Activated CD4-positive, alpha-beta T cell treated with anti-CD3 and anti-CD28 coated beads for 36 hours (primary cell): Measurements from ENCODE around the gene VWA3A. TPM values are rescaled to one million over a fixed set of nuclear protein-coding genes. Genes with fewer than 3 reads are reported as not detected.

Experiments used
- ATAC-seq: fragments of 200-7000 bp; cut with Tn5 transposase; one replicate; pipeline ENCODE4 v1.10.0; 2021; ENCODE audit warnings: mild to moderate bottlenecking, moderate library complexity
- CTCF ChIA-PET: fragments of 350-600 bp; sonication (Branson Sonifier 250); formaldehyde crosslinking; loops from one replicate; lab custom pipeline; 2021; ENCODE audit warnings: antibody characterized with exemption; lab: Charles Lee
- POLR2A ChIA-PET: fragments of 350-600 bp; sonication (Branson Sonifier 250); formaldehyde crosslinking; loops from one replicate; lab custom pipeline; 2021; ENCODE audit warnings: antibody characterized with exemption, inconsistent platforms; lab: Charles Lee
- DNase-seq: peaks from one replicate; pipeline ENCODE4 v3.0.0-alpha.2; 2020
- H3K27ac Mint-ChIP-seq: one replicate; pipeline ENCODE4 v1.8.0; 2021; ENCODE audit warnings: mixed read lengths
- H3K27me3 Mint-ChIP-seq: one replicate; pipeline ENCODE4 v1.8.0; 2021; ENCODE audit warnings: mixed read lengths
- H3K36me3 Mint-ChIP-seq: one replicate; pipeline ENCODE4 v1.8.0; 2021; ENCODE audit warnings: low read depth, mixed read lengths
- H3K4me1 Mint-ChIP-seq: one replicate; pipeline ENCODE4 v1.8.0; 2021; ENCODE audit warnings: mixed read lengths
- H3K4me3 Mint-ChIP-seq: one replicate; pipeline ENCODE4 v1.8.0; 2021; ENCODE audit warnings: mild to moderate bottlenecking, moderate library complexity, mixed read lengths
- H3K9me3 Mint-ChIP-seq: one replicate; pipeline ENCODE4 v1.8.0; 2021; ENCODE audit warnings: low read depth, mixed read lengths
- intact Hi-C, 2 experiments: fragments of 100-400 bp; cut with DNase I in 1 of 2; cut with micrococcal nuclease in 1 of 2; formaldehyde crosslinking; loops; one replicate each; pipeline versions ENCODE4 v1.14.2 to v1.15.1; 2022 to 2024; cut with DNase I, micrococcal nuclease
- total RNA-seq, 2 experiments: library from RNA; stranded (reverse); gene quantifications; one replicate each; pipeline ENCODE4 v1.2.3, GENCODE V29; 2021

VWA3A gene
- total RNA-seq, 2 experiments from 2014 or later = 0.18 TPM; not detected in 1

DNA sequence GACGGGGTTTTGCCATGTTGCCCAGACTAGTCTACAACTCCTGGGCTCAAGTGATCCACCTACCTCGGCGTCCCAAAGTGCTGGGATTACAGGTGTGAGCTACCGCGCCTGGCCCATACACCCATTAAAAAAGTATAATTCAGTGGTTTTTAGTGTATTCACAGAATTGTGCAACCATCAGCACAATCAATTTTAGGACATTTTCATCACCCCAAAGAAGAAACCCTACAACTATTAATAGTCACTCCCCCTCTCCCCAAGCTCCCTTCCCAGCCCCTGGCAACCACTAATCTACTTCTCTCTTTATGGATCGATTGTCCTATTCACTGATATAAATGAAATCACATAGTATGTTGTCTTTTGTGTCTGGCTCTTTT, 109.9 kb downstream of the VWA3A start:
- ATAC-seq = no peak
- POLR2A ChIA-PET = interaction anchor here (0.7 kb wide), 1 partner anchor 10 kb away, joined by 3 read pairs; no protein-coding TSS in a partner anchor

DNA sequence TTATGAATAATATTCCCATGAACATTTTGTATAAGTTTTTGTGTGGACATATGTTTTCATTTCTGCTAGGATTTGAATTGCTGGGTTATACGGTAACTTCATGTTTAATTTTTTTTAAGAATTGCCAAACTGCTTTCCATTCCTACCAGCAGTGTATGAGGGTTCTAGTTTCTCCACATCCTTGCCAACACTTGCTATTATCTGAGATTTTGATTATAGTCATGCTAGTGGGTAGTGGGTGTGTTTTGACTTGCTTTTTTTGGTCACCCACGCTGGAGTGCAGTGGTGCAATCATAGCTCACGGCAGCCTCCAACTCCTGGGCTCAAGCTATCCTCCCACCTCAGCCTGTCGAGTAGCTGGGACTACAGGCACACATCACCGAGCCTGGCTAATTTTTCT, 110.8 kb downstream of the VWA3A start:
- H3K4me1 Mint-ChIP-seq = peaks cover 18% of the 10 kb centered on the region
- H3K36me3 Mint-ChIP-seq = peaks cover 3% of the 10 kb centered on the region
- DNase-seq (no peak), ATAC-seq (no peak)
- ChIA-PET POLR2A (no interaction called here), CTCF (interaction anchor here (0.9 to 6.2 kb wide), 3 partner anchors 8 to 95 kb away, joined by 3 to 55 read pairs (median 6); partner anchors contain the start of gene POLR3E)
- H3K4me3 Mint-ChIP-seq = no peak overlapping the region
- H3K27ac Mint-ChIP-seq = no peak overlapping the region
- no peaks in the 10 kb centered on the region for H3K9me3 Mint-ChIP-seq
- intact Hi-C loops = no loop called here
- H3K27me3 Mint-ChIP-seq = no peaks in the 10 kb centered on the region

More for the DNA sequence above, 109.9 kb downstream of the VWA3A start:
- Mint-ChIP-seq H3K9me3 (no peaks in the 10 kb centered on the region), H3K27me3 (no peaks in the 10 kb centered on the region), H3K27ac (no peak overlapping the region), H3K4me1 (peaks cover 11% of the 10 kb centered on the region), H3K4me3 (no peak overlapping the region), H3K36me3 (no peaks in the 10 kb centered on the region)
- no peak for DNase-seq
- intact Hi-C loops = no loop called here
- CTCF ChIA-PET = interaction anchor here (0.6 kb wide), 1 partner anchor 11 kb away, joined by 4 read pairs; no protein-coding TSS in a partner anchor

DNA sequence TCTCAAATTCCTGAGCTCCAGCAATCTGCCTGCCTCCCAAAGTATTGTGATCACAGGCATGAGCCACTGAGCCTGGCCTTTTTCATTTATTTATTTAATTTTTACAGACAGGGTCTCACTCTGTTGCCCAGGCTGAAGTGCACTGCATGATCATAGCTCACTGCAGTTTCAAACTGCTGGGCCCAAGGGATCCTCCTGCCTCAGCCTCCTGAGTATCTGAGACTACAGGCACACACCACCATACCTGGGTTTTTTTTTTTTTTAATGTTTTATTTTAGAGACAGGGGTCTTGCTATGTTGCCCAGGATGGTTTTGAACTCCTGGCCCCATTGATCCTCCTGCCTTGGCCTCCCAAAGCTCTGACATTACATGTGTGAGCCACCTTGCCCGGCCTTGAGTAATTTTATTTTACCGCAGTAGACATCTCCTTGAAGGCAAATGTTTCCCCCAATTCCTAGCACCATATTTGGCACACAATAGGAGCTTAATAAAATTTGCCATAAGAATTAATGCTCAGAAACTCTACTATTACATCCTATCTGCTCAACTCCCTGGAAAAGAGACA, 111.8 kb downstream of the VWA3A start:
- peak overlapping the region; percentile 31 for H3K27ac Mint-ChIP-seq
- CTCF ChIA-PET = interaction anchor here (1.5 to 6.2 kb wide), 5 partner anchors 8 to 94 kb away, joined by 5 to 55 read pairs (median 9); partner anchors contain the start of gene POLR3E
- intact Hi-C loops = no loop called here
- no peak overlapping the region for H3K4me3 Mint-ChIP-seq
- ATAC-seq (no peak), DNase-seq (no peak)
- H3K9me3 Mint-ChIP-seq = no peaks in the 10 kb centered on the region
- no peaks in the 10 kb centered on the region for H3K27me3 Mint-ChIP-seq
- peaks cover 4% of the 10 kb centered on the region for H3K36me3 Mint-ChIP-seq
- H3K4me1 Mint-ChIP-seq = peaks cover 19% of the 10 kb centered on the region
- POLR2A ChIA-PET = interaction anchor here (0.6 kb wide), 4 partner anchors 12 to 903 kb away, joined by 3 to 4 read pairs (median 3); no protein-coding TSS in a partner anchor

DNA sequence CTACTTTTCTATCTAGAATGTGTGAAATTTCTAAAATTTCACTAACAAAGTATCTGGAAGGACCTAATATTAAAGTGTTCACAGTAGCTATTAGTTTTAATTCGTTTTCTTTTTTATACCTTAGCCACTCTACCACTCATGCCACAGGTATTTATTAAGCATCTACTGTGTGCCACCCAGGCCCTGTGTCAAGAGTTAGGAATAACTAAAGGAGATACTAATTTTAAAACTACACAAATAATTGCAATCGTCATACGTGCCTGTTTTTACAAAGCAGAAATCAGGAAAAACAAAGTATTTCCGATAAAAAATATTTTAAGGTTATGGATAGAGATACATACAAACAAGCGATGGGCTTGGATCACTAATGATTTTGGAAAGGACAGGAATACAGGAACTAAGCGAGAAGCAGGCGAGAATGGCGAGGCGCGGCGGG, 113.3 kb downstream of the VWA3A start:
- intact Hi-C loops = loop anchor here (1.0 to 2.0 kb wide), 6 partner anchors 10 to 93 kb away; partner anchors contain the start of gene POLR3E (in 1 of the 2)
- Mint-ChIP-seq H3K27me3 (no peaks in the 10 kb centered on the region), H3K4me3 (peak overlapping the region; percentile 91), H3K4me1 (peaks cover 33% of the 10 kb centered on the region), H3K9me3 (peaks cover 1% of the 10 kb centered on the region), H3K36me3 (peaks cover 14% of the 10 kb centered on the region), H3K27ac (peak overlapping the region; percentile 86)
- ChIA-PET CTCF (interaction anchor here (0.6 to 6.2 kb wide), 7 partner anchors 9 to 164 kb away, joined by 3 to 55 read pairs (median 5); partner anchors contain the start of gene POLR3E), POLR2A (interaction anchor here (0.6 to 1.6 kb wide), 3 partner anchors 9 to 91 kb away, joined by 3 to 11 read pairs (median 3); partner anchors contain the start of gene POLR3E)
- DNase-seq (no peak), ATAC-seq (no peak)

DNA sequence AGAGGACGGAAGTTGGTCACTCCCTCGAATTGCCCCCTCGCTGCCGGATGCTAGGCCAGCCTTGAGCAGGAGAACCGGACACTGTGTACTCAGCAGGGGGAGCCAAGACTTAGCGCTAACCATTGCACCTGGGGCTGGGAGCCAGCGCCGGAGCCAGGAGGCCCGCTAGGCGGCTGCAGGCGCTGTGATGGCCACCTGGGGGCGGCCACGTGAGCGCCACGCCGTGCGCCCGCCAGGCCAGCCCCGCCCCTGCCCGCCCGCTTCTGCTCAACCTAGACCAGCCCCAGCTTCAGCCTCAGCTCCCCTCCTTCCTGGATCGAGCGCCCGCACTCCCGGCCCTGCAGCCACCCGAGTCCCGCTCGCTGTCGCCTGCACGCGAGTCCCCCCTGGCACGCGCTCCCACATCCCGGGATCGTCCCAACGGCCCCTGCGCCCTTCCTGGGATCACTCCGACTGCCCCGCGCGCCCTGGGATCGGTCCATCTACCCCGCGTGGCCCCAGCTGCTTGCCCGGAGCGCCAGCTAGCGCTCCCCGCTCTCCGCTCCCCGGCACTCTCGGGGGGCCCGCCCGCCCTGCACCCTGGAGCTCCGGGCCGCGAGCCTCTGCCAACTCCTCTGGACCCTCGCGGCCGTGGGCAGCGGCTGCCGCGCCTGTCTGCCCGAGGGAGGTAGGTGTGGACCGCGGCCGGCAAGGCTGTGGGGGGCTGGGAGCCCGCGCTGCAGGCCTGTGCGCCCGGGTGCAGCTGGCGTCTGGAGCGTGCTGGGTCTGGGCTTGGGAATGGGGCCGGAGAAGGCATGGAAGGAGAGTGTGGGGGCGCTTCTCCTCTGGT, 113.9 kb downstream of the VWA3A start, which contains the start of gene EEF2K:
Gene EEF2K, plus strand, starts transcription at position 266 of the 829 bp plus-strand sequence. CDS start 19,452 bp downstream, outside the sequence.
- no peaks in the 10 kb centered on the region for H3K27me3 Mint-ChIP-seq
- peaks cover 19% of the 10 kb centered on the region for H3K36me3 Mint-ChIP-seq
- H3K4me1 Mint-ChIP-seq = peaks cover 36% of the 10 kb centered on the region
- peak; percentile 88 for ATAC-seq
- intact Hi-C loops = loop anchor here (1.0 to 2.0 kb wide), 6 partner anchors 11 to 92 kb away; partner anchors contain the start of gene POLR3E (in 1 of the 2)
- H3K4me3 Mint-ChIP-seq = peak within 1 kb of the TSS; percentile 91
- peak; percentile 94 for DNase-seq
- ChIA-PET POLR2A (interaction anchor here (0.6 to 1.6 kb wide), 3 partner anchors 10 to 91 kb away, joined by 3 to 11 read pairs (median 3); partner anchors contain the start of gene POLR3E), CTCF (interaction anchor here (0.6 to 6.2 kb wide), 9 partner anchors 10 to 92 kb away, joined by 3 to 55 read pairs (median 5); partner anchors contain the start of gene POLR3E)
- H3K27ac Mint-ChIP-seq = peak within 1 kb of the TSS; percentile 89
- peaks cover 2% of the 10 kb centered on the region for H3K9me3 Mint-ChIP-seq

Other genes with a start within 250 kb of the VWA3A start
- 100 to 1,000 TPM; 109 to 121 TPM for gene NPIPB4, start 234.8 kb upstream of the VWA3A start, total RNA-seq
- 100 to 1,000 TPM; 321 to 367 TPM for gene UQCRC2, start 139.2 kb upstream of the VWA3A start, total RNA-seq
- not detected for gene PDZD9, start 91.4 kb upstream of the VWA3A start, total RNA-seq
- 1 to 10 TPM; 7.7 to 8.0 TPM for gene MOSMO, start 84.4 kb upstream of the VWA3A start, total RNA-seq
- under 1 TPM in 1 of 2 experiments, not detected in 1; 0.07 TPM for gene SDR42E2, start 70.0 kb downstream of the VWA3A start, total RNA-seq
- gene EEF2K, start 113.7 kb downstream of the VWA3A start, total RNA-seq = 10 to 100 TPM; 23.9 to 28.3 TPM
- 10 to 100 TPM; 70.9 to 87.4 TPM for gene POLR3E, start 204.9 kb downstream of the VWA3A start, total RNA-seq